ENCODE data around the gene SLC17A1. TPM values are rescaled to one million over a fixed set of nuclear protein-coding genes. Genes with fewer than 3 reads are reported as not detected.

The SLC17A1 gene
- total RNA-seq, 4 donors from 2014 or later: not detected

DNA sequence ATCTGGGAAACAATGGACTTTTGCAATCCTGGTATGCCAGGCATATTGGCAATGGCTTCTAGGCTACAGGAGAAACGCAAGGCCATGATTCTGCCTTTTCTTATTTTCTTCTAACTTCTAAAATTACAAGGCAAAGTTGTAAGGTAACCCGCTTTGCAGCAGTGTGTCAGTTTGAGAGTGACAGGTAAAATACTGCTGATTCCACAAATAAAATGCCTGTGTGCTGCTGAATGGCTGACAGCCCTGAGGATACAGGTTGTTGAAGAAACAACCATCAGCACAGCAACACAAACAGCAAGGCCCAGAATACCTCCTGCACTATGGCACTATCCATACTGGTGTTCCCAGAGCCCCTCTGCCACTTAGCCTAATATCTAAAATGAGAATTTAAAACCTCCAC is 37.1 kb downstream of the SLC17A1 start:
- H3K27me3 ChIP-seq: no peaks in the 10 kb centered on the region
- H3K9me3 ChIP-seq: no peaks in the 10 kb centered on the region
- H3K4me3 ChIP-seq: no peak overlapping the region
- TF ChIP-seq POLR2A (IDR thresholded peaks at IDR 0.05; ENCODE audit: low read depth) (no peak), POLR2AphosphoS5 (IDR thresholded peaks at IDR 0.05) (no peak), EP300 (IDR thresholded peaks at IDR 0.05) (no peak)
- TF ChIP-seq, protein P1, sequence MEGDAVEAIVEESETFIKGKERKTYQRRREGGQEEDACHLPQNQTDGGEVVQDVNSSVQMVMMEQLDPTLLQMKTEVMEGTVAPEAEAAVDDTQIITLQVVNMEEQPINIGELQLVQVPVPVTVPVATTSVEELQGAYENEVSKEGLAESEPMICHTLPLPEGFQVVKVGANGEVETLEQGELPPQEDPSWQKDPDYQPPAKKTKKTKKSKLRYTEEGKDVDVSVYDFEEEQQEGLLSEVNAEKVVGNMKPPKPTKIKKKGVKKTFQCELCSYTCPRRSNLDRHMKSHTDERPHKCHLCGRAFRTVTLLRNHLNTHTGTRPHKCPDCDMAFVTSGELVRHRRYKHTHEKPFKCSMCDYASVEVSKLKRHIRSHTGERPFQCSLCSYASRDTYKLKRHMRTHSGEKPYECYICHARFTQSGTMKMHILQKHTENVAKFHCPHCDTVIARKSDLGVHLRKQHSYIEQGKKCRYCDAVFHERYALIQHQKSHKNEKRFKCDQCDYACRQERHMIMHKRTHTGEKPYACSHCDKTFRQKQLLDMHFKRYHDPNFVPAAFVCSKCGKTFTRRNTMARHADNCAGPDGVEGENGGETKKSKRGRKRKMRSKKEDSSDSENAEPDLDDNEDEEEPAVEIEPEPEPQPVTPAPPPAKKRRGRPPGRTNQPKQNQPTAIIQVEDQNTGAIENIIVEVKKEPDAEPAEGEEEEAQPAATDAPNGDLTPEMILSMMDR (IDR thresholded peaks at IDR 0.05): no peak
- intact Hi-C loops (cut with DNase I): no loop called here
- WGBS: 87% methylated on average over 2 of the region's 2 CpGs
- no peak overlapping the region for H3K27ac ChIP-seq (replicated peaks in 1 of 4)
- no peak for DNase-seq (ENCODE audit: extremely low spot score)
- H3K4me1 ChIP-seq: no peaks in the 10 kb centered on the region
- no peaks in the 10 kb centered on the region for H3K36me3 ChIP-seq

DNA sequence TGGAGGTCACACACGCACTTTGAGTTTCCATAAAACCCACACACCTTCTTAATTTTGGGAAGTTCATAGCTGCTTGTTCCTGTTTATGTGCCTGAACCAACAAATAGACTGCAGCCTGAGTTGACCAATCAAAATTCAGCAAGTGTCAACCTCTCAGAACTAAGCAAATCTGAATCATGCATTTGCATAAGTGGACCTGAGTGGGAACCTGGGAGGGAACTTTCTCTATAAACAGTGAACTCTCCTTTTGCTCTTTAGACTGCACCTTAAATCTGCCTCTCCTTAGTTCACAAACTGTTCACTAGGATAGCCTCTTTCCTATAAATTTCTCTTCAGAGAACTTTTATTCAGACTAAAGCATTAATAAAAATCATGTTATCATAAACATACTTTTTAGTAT is 37.9 kb downstream of the SLC17A1 start:
- H3K4me1 ChIP-seq: no peaks in the 10 kb centered on the region

DNA sequence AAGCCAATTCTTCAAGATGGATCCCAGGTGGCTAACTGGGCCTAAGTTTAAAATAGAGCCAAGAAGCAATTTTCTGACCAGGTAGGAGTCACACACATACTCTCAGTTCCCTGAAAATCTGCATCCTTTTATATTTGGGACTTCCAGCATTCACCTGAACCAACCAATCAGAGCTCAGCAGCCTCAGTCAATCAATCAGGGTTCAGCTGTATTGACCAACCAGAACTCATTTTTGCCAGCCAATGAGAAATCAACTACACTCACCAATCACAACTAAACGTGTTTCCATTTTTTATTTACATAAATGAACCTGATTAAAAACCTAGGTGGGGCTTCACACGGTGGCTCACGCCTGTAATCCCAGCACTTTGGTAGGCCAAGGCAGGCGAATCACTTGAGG is 39.8 kb downstream of the SLC17A1 start:
- Histone ChIP-seq H3K27me3 (no peaks in the 10 kb centered on the region), H3K9me3 (no peaks in the 10 kb centered on the region), H3K27ac (replicated peaks in 1 of 4) (no peak overlapping the region), H3K4me3 (no peak overlapping the region), H3K4me1 (no peaks in the 10 kb centered on the region), H3K36me3 (no peaks in the 10 kb centered on the region)
- no peak for DNase-seq (ENCODE audit: extremely low spot score)
- intact Hi-C loops (cut with DNase I): no loop called here
- WGBS: 78% methylated on average over 4 of the region's 4 CpGs
- no peak for TF ChIP-seq EP300 (IDR thresholded peaks at IDR 0.05)
- TF ChIP-seq, protein P1 (IDR thresholded peaks at IDR 0.05): no peak
- no peak for TF ChIP-seq POLR2A (IDR thresholded peaks at IDR 0.05; ENCODE audit: low read depth)
- TF ChIP-seq POLR2AphosphoS5 (IDR thresholded peaks at IDR 0.05): no peak

More for the DNA sequence above, 37.9 kb downstream of the SLC17A1 start:
- H3K4me3 ChIP-seq: no peak overlapping the region
- H3K36me3 ChIP-seq: no peaks in the 10 kb centered on the region
- H3K27ac ChIP-seq (replicated peaks in 1 of 4): no peak overlapping the region
- TF ChIP-seq POLR2AphosphoS5 (IDR thresholded peaks at IDR 0.05) (no peak), EP300 (IDR thresholded peaks at IDR 0.05) (no peak), POLR2A (IDR thresholded peaks at IDR 0.05; ENCODE audit: low read depth) (no peak)
- TF ChIP-seq, protein P1 (IDR thresholded peaks at IDR 0.05): no peak
- WGBS: 91% methylated on average over 1 of the region's 1 CpG
- no peaks in the 10 kb centered on the region for H3K27me3 ChIP-seq
- H3K9me3 ChIP-seq: no peaks in the 10 kb centered on the region
- intact Hi-C loops (cut with DNase I): no loop called here
- no peak for DNase-seq (ENCODE audit: extremely low spot score)

DNA sequence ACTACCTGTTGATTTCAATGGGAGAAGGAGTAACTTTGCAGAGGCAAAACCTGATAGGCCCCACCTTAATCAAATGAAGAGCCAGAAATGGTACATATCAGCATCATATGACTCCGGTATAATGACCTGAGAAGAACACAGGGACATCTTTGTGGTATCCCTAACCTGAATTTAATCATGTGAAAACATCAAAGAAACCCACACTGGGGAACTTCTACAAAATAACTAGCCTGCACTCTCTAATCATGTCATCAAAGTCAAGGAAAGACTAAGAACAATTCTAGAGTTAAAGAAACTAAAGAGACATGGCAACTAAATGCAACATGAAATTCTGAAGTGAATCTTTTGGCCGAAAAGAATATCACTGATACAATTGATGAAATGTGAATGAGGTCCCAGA is 42.4 kb downstream of the SLC17A1 start:
- Histone ChIP-seq H3K27ac (replicated peaks in 1 of 4) (no peak overlapping the region), H3K36me3 (no peaks in the 10 kb centered on the region), H3K27me3 (no peaks in the 10 kb centered on the region), H3K4me3 (no peak overlapping the region), H3K4me1 (no peaks in the 10 kb centered on the region), H3K9me3 (no peaks in the 10 kb centered on the region)
- TF ChIP-seq, protein P1 (IDR thresholded peaks at IDR 0.05): no peak
- TF ChIP-seq EP300 (IDR thresholded peaks at IDR 0.05): no peak
- no peak for TF ChIP-seq POLR2AphosphoS5 (IDR thresholded peaks at IDR 0.05)
- no peak for TF ChIP-seq POLR2A (IDR thresholded peaks at IDR 0.05; ENCODE audit: low read depth)
- DNase-seq (ENCODE audit: extremely low spot score): no peak
- intact Hi-C loops (cut with DNase I): loop anchor here (5.0 kb wide), 1 partner anchor 213 kb away; no protein-coding TSS in a partner anchor
- WGBS: 86% methylated on average over 2 of the region's 2 CpGs

DNA sequence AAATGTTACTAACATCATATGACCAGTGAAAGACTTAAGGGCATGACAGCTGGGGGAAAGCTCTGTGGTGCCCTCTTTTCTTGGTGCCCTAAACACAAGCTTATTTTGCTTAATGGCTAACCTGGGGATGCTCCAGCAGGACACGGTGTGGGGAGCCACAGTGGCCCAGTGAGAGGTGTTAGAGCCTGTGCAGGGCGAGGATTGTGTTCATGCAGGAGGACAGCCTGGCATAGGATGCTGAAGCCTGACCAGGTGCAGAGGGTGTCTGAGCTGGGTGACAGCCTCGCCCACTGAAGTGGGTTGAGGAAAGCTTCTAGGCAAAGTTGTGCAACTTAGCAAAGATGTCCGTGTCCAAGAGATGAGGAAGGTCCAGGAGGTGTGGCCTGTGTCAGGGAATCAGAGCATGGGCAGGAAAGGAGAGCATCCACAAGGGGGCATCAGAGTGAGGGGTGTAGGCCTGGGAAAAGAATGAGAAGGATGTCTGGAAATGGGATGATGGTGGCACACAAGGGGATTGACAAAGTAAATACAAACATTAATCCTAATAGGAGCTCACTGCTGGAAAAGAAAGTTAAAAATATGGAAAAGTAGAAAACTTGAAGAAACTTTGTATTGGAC is 43.4 kb downstream of the SLC17A1 start:
- Histone ChIP-seq H3K4me1 (no peaks in the 10 kb centered on the region), H3K27me3 (no peaks in the 10 kb centered on the region), H3K9me3 (no peaks in the 10 kb centered on the region), H3K27ac (replicated peaks in 1 of 4) (no peak overlapping the region), H3K4me3 (no peak overlapping the region), H3K36me3 (no peaks in the 10 kb centered on the region)
- TF ChIP-seq, protein P1 (IDR thresholded peaks at IDR 0.05): peak in 2 of 3 experiments; percentile 24 to 44
- TF ChIP-seq EP300 (IDR thresholded peaks at IDR 0.05) (no peak), POLR2A (IDR thresholded peaks at IDR 0.05; ENCODE audit: low read depth) (no peak)
- 71% methylated on average over 4 of the region's 4 CpGs for WGBS
- no peak for DNase-seq (ENCODE audit: extremely low spot score)
- intact Hi-C loops (cut with DNase I): loop anchor here (5.0 kb wide), 1 partner anchor 214 kb away; no protein-coding TSS in a partner anchor

Data from esophagus muscularis mucosa (tissue), 4 donors.